Measurements from ENCODE around the gene GADD45GIP1. TPM values are rescaled to one million over a fixed set of nuclear protein-coding genes. Genes with fewer than 3 reads are reported as not detected.

The GADD45GIP1 gene
- total RNA-seq, 6 experiments from 2014 or later: 34.3 to 54.3 (median 46.9) TPM

GRCh38 chr19:12946092-12946721 is 10.8 kb downstream of the GADD45GIP1 start:
- Mint-ChIP-seq H3K4me3 (peak overlapping the region; percentile 94), H3K36me3 (ENCODE audit: low read depth) (peaks cover 62% of the 10 kb centered on the region)
- no peak for TF ChIP-seq CTCF (IDR thresholded peaks at IDR 0.05)

GRCh38 chr19:12945479-12946091 is 11.4 kb downstream of the GADD45GIP1 start, which contains the start of gene RAD23A:
RAD23A (plus strand) TSS chr19:12945862; CDS start chr19:12945949, 87 bp downstream.
- peak within 1 kb of the TSS; percentile 95 for H3K27ac Mint-ChIP-seq
- peaks cover 39% of the 10 kb centered on the region for H3K4me1 Mint-ChIP-seq (ENCODE audit: low read depth)
- peaks cover 7% of the 10 kb centered on the region for H3K27me3 Mint-ChIP-seq (ENCODE audit: insufficient read depth)
- TF ChIP-seq CTCF (IDR thresholded peaks at IDR 0.05): no peak
- H3K9me3 Mint-ChIP-seq: no peaks in the 10 kb centered on the region
- H3K36me3 Mint-ChIP-seq (ENCODE audit: low read depth): peaks cover 59% of the 10 kb centered on the region
- peak; percentile 97 for DNase-seq
- H3K4me3 Mint-ChIP-seq: peak within 1 kb of the TSS; percentile 94

More at GRCh38 chr19:12946092-12946721, 10.8 kb downstream of the GADD45GIP1 start:
- peaks cover 7% of the 10 kb centered on the region for H3K27me3 Mint-ChIP-seq (ENCODE audit: insufficient read depth)
- H3K9me3 Mint-ChIP-seq: no peaks in the 10 kb centered on the region
- H3K27ac Mint-ChIP-seq: peak overlapping the region; percentile 95
- peak; percentile 75 for DNase-seq
- H3K4me1 Mint-ChIP-seq (ENCODE audit: low read depth): peaks cover 36% of the 10 kb centered on the region

GRCh38 chr19:12944104-12944674 is 12.8 kb downstream of the GADD45GIP1 start:
- TF ChIP-seq CTCF (IDR thresholded peaks at IDR 0.05): no peak

GRCh38 chr19:12943437-12944044 is 13.5 kb downstream of the GADD45GIP1 start:
- Mint-ChIP-seq H3K27me3 (ENCODE audit: insufficient read depth) (peaks cover 12% of the 10 kb centered on the region), H3K9me3 (peaks cover 9% of the 10 kb centered on the region), H3K36me3 (ENCODE audit: low read depth) (peaks cover 67% of the 10 kb centered on the region), H3K27ac (peak overlapping the region; percentile 74), H3K4me1 (ENCODE audit: low read depth) (peaks cover 52% of the 10 kb centered on the region), H3K4me3 (peak overlapping the region; percentile 54)
- no peak for TF ChIP-seq CTCF (IDR thresholded peaks at IDR 0.05)
- no peak for DNase-seq

More at GRCh38 chr19:12944104-12944674, 12.8 kb downstream of the GADD45GIP1 start:
- Mint-ChIP-seq H3K4me3 (peak overlapping the region; percentile 94), H3K4me1 (ENCODE audit: low read depth) (peaks cover 52% of the 10 kb centered on the region), H3K27ac (peak overlapping the region; percentile 95), H3K9me3 (peaks cover 2% of the 10 kb centered on the region), H3K27me3 (ENCODE audit: insufficient read depth) (peaks cover 7% of the 10 kb centered on the region), H3K36me3 (ENCODE audit: low read depth) (peaks cover 61% of the 10 kb centered on the region)
- DNase-seq: no peak

GRCh38 chr19:12940897-12941296 is 16.1 kb downstream of the GADD45GIP1 start:
- Mint-ChIP-seq H3K9me3 (peaks cover 11% of the 10 kb centered on the region), H3K36me3 (ENCODE audit: low read depth) (peaks cover 56% of the 10 kb centered on the region), H3K27ac (peak overlapping the region; percentile 92), H3K4me3 (peak overlapping the region; percentile 99), H3K27me3 (ENCODE audit: insufficient read depth) (peaks cover 15% of the 10 kb centered on the region), H3K4me1 (ENCODE audit: low read depth) (peaks cover 48% of the 10 kb centered on the region)
- no peak for DNase-seq
- no peak for TF ChIP-seq CTCF (IDR thresholded peaks at IDR 0.05)

All from HFFc6 (cell line).